Heart left ventricle (tissue), 16 donors: ENCODE measurements around the gene TTC8. TPM values are rescaled to one million over a fixed set of nuclear protein-coding genes. Genes with fewer than 3 reads are reported as not detected.
"Not testable (repeated sequence)": the region's sequence is repeated elsewhere in the genome, so short reads cannot be mapped to it uniquely, and the experiment has no call there.

ENCODE experiments used
- ATAC-seq, 4 donors: fragments of 200-7000 bp; cut with Tn5 transposase; one replicate each; pipeline ENCODE4 v1.9.1; 2020 to 2022; ENCODE audit warnings: moderate library complexity in 4 of 4, mild to moderate bottlenecking in 3 of 4, moderate number of reproducible peaks in 1 of 4
- DNase-seq, 5 donors: peaks; one replicate each; pipeline ENCODE4 v3.0.0-alpha.2; 2020
- H3K27ac ChIP-seq, 12 donors: fragments of 200-600 bp; sonication (generic) in 4 of 12; one replicate each; pipeline versions ENCODE4 v1.5.0 to v1.8.0; 2016 to 2022; ENCODE audit warnings: mild to moderate bottlenecking in 2 of 12
- H3K27me3 ChIP-seq, 9 donors: fragments of 200-600 bp; sonication (generic) in 2 of 9; one replicate each; pipeline versions ENCODE4 v1.5.1 to v1.8.0; 2016 to 2022; ENCODE audit warnings: mild to moderate bottlenecking in 3 of 9
- H3K36me3 ChIP-seq, 9 donors: fragments of 200-600 bp; sonication (generic) in 2 of 9; one replicate each; pipeline versions ENCODE4 v1.5.0 to v1.8.0; 2018 to 2022; ENCODE audit warnings: mild to moderate bottlenecking in 2 of 9
- H3K4me1 ChIP-seq, 12 donors: fragments of 200-600 bp; sonication (generic) in 4 of 12; one replicate each; pipeline versions ENCODE4 v1.5.0 to v1.8.0; 2016 to 2022; ENCODE audit warnings: mild to moderate bottlenecking in 3 of 12
- H3K4me3 ChIP-seq, 12 donors: fragments of 200-600 bp; sonication (generic) in 4 of 12; one replicate each; pipeline versions ENCODE4 v1.5.0 to v1.8.0; 2017 to 2022; ENCODE audit warnings: mild to moderate bottlenecking in 9 of 12, moderate library complexity in 4 of 12
- H3K9me3 ChIP-seq, 12 donors: fragments of 200-600 bp; sonication (generic) in 4 of 12; one replicate each; pipeline versions ENCODE4 v1.5.0 to v1.8.0; 2016 to 2022; ENCODE audit warnings: mild to moderate bottlenecking in 1 of 12
- CTCF ChIP-seq, 12 donors: fragments of 200-600 bp; sonication (generic) in 4 of 12; IDR thresholded peaks; one replicate each; pipeline versions ENCODE4 v1.5.0 to v1.8.0; 2018 to 2022; ENCODE audit warnings: antibody characterized with exemption in 12 of 12, mild to moderate bottlenecking in 5 of 12
- POLR2A ChIP-seq, 2 donors: fragments of 450-650 bp; IDR thresholded peaks; one replicate each; pipeline ENCODE4 v1.6.1; 2017; ENCODE audit warnings: antibody characterized with exemption in 2 of 2, mild to moderate bottlenecking in 2 of 2, moderate library complexity in 2 of 2
- WGBS, 4 donors: extraction: QIAGEN DNeasy Blood & Tissue Kit in 2 of 4; methylation state at CpG; one replicate each; pipeline versions ENCODE4 v1.1.5 to v1.1.7; 2013 to 2018; 5-methylcytosine and 5-hydroxymethylcytosine counted together
- intact Hi-C, 10 donors: fragments of 100-400 bp; cut with DNase I; formaldehyde crosslinking; loops; one replicate each; pipeline versions ENCODE4 v1.11.1 to v1.14.2; 2022
- polyA plus RNA-seq, 2 donors: library from polyadenylated mRNA; stranded (reverse); fragments of 200-250 nt; gene quantifications; one replicate each; pipeline ENCODE4 v1.2.3, GENCODE V29; 2013
- total RNA-seq, 9 donors: library from RNA; depleted of rRNA in 2 of 9; stranded (reverse); fragments of >200 nt in 2 of 9; fragmentation: NEBNext Ultra II Directional in 3 of 9; extraction: Animal tissue kit (Norgen Biotek cat#: 25700) in 3 of 9; gene quantifications; one replicate each; pipeline versions ENCODE4 v1.1.0 to v1.2.4, GENCODE V29; 2016 to 2023
- donor health status: ischemic (EF 13 %, LVEDD 7.1; RV severe dilation, severe dysfunction).
- donor health status: healthy with polysubstance abuse.
- donor health status: DM: no; HTN: yes; CAD: no.
- donor health status: DM: no; HTN: no; CAD: no.
- donor health status: ischemic (EF 25% LVEDD 6.9; RV normal size, moderate dysfunction).
- donor health status: ischemic (EF 25% LVEDD 5.7; RV mildly dilated, moderate dysfunction).
- donor health status: healthy.
- donor health status: DM: yes; HTN: yes; CAD: no.
- donor health status: ischemic (EF 35%, LVEDD 5.7; RV mildly dilated, moderate dysfunction).
- donor health status: nonischemic (EF 11% LVEDD 7.7; RV severe dilation, severe dysfunction).
- donor health status: DM: yes; HTN: yes; CAD: no.
- donor health status: PGD.
- donor health status: ischemic (EF 29% LVEDD 5.4; RV normal size, mild dysfunction).
- donor health status: nonischemic (EF 23%, LVEDD 6.1; RV moderate dilation, normal function).

TTC8 gene
- total and polyA plus RNA-seq, 11 donors: 4.5 to 18.3 (median 11.9) TPM

GRCh38 chr14:88815980-88816379, 8.5 kb upstream of the TTC8 start:
- Histone ChIP-seq H3K27me3 (peaks cover 0 to 4% (median 0%) of the 10 kb centered on the region in 9 donors), H3K36me3 (no peaks in the 10 kb centered on the region), H3K9me3 (no peaks in the 10 kb centered on the region), H3K4me1 (no peaks in the 10 kb centered on the region), H3K27ac (no peak overlapping the region), H3K4me3 (no peak overlapping the region)
- 89 to 93% (median 92%) methylated on average over 4 of the region's 4 CpGs for WGBS, 4 donors
- ATAC-seq (no peak), DNase-seq (no peak)
- intact Hi-C loops: no loop called here
- TF ChIP-seq CTCF (IDR thresholded peaks at IDR 0.05) (no peak), POLR2A (IDR thresholded peaks at IDR 0.05) (no peak)

- no peaks in the 10 kb centered on the region for H3K4me1 ChIP-seq
- DNase-seq (no peak), ATAC-seq (no peak)
- intact Hi-C loops: no loop called here
- H3K27me3 ChIP-seq: peaks cover 0 to 4% (median 0%) of the 10 kb centered on the region in 9 donors
- H3K4me3 ChIP-seq: no peak overlapping the region
- TF ChIP-seq CTCF (IDR thresholded peaks at IDR 0.05): no peak
- WGBS, 4 donors: 88 to 98% (median 90%) methylated on average over 1 of the region's 1 CpG
- H3K36me3 ChIP-seq: no peaks in the 10 kb centered on the region
- no peak overlapping the region for H3K27ac ChIP-seq
- H3K9me3 ChIP-seq: no peaks in the 10 kb centered on the region
Observed at GRCh38 chr14:88818018-88818417, 6.4 kb upstream of the TTC8 start.

- H3K4me1 ChIP-seq, H3K36me3 ChIP-seq, ATAC-seq, DNase-seq, H3K27ac ChIP-seq, intact Hi-C loops, H3K27me3 ChIP-seq, H3K9me3 ChIP-seq, H3K4me3 ChIP-seq: not testable (repeated sequence)
- WGBS, 4 donors: 40 to 52% (median 44%) methylated on average over 3 of the region's 3 CpGs
Observed at GRCh38 chr14:88819674-88820073, 4.8 kb upstream of the TTC8 start.

GRCh38 chr14:88821378-88821777, 3.1 kb upstream of the TTC8 start:
- TF ChIP-seq POLR2A (IDR thresholded peaks at IDR 0.05): no peak
- TF ChIP-seq CTCF (IDR thresholded peaks at IDR 0.05): no peak
- no peaks in the 10 kb centered on the region for H3K36me3 ChIP-seq
- no peak overlapping the region for H3K27ac ChIP-seq
- DNase-seq: no peak
- no peak overlapping the region for H3K4me3 ChIP-seq
- no peaks in the 10 kb centered on the region for H3K9me3 ChIP-seq
- WGBS, 4 donors: 81 to 89% (median 85%) methylated on average over 2 of the region's 2 CpGs
- H3K27me3 ChIP-seq: peaks cover 0 to 4% (median 0%) of the 10 kb centered on the region in 9 donors
- intact Hi-C loops: no loop called here
- peaks cover 0 to 13% (median 6%) of the 10 kb centered on the region in 12 donors for H3K4me1 ChIP-seq
- ATAC-seq: no peak

- ATAC-seq (no peak), DNase-seq (no peak)
- TF ChIP-seq CTCF (IDR thresholded peaks at IDR 0.05) (no peak), POLR2A (IDR thresholded peaks at IDR 0.05) (no peak)
- no peak overlapping the region for H3K27ac ChIP-seq
- no peak overlapping the region for H3K4me3 ChIP-seq
- H3K9me3 ChIP-seq: no peaks in the 10 kb centered on the region
- peaks cover 0 to 4% (median 0%) of the 10 kb centered on the region in 9 donors for H3K27me3 ChIP-seq
- peaks cover 0 to 13% (median 6%) of the 10 kb centered on the region in 12 donors for H3K4me1 ChIP-seq
- WGBS, 4 donors: 74 to 78% (median 77%) methylated on average over 2 of the region's 2 CpGs
- intact Hi-C loops: no loop called here
- no peaks in the 10 kb centered on the region for H3K36me3 ChIP-seq
Observed at GRCh38 chr14:88821888-88822287, 2.6 kb upstream of the TTC8 start.
